C1 segment of cervical spinal cord (tissue), 14 donors: ENCODE measurements around the gene RAD18.

Experiments used
- DNase-seq, 14 donors: peaks; one replicate each; lab custom pipeline; 2025; lab: John Stamatoyannopoulos, UW

Gene RAD18

GRCh38 chr3:8865697-8866096 is 97.6 kb downstream of the RAD18 start:
- DNase-seq, result no peak

DNA sequence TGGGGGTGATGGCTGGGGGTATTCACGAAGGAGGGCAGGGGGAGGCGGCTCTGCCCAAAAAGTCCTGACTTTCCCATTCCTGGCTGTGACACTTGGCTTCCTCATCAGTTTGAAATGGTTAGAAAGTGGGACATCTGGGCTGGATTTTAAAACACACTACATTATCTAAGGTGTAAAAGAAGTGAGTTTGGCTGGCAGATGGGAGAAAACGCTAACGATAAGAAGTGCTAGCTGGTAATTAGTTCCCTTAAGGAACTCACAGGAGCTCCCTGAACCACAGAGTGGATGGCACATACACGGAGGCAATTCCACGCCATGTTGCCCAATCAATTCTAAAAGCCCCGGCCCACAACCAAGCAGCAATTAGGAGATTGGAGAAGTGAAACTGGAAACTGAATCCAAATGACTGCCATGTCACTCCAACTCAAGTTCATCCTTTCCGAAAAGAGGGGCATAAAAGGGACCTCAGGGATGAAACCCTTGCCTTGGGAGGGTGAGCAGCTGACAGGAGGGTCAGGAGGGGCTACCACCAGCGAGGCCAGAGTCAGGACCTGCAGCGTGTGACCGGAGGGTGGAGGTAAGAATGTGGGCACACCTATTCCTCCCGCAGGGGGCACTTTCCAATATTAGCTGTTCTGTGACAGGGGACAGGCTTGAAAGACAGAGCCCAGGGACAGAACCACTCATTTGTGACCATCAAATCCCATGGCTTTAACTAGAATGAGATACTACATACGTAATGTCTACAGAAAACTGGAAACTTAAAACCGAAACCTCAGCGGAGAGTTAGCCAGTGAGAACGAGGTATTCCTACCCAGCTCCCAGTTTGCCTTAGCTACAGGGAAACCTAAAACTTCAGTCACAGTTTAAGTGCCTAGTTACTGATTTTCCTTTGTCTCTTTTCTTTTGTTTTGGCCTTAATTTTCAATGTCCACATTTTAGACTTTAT is 98.6 kb downstream of the RAD18 start:
- DNase-seq, result no peak

DNA sequence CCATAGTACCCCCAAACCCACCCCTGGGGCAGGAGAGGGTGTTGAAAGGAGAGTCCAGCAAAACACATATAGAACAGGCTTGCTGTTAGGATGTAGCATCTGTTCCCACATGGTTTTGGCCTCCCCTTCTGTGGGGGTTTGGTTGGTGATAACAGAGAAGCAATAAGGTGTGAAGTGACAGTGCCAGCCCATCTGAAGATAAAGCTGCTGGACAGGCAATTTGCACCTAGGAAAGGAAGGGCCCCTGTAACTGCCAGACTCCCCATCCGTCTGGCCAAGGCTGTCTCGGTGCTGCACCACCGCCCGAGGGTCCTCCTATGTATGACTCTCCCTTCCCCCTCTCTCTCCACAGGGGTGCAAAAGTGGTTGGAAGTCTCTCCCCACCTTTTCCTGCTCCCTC is 99.4 kb downstream of the RAD18 start:
- DNase-seq, result no peak

- DNase-seq, result no peak
These were observed 105.4 kb downstream of the RAD18 start for GRCh38 chr3:8857720-8858367.

GRCh38 chr3:8856721-8857120 is 106.6 kb downstream of the RAD18 start:
- no peak for DNase-seq

GRCh38 chr3:8856071-8856470 is 107.2 kb downstream of the RAD18 start:
- no peak for DNase-seq

- DNase-seq, result no peak
These were observed 108.6 kb downstream of the RAD18 start for GRCh38 chr3:8854656-8855055.

DNA sequence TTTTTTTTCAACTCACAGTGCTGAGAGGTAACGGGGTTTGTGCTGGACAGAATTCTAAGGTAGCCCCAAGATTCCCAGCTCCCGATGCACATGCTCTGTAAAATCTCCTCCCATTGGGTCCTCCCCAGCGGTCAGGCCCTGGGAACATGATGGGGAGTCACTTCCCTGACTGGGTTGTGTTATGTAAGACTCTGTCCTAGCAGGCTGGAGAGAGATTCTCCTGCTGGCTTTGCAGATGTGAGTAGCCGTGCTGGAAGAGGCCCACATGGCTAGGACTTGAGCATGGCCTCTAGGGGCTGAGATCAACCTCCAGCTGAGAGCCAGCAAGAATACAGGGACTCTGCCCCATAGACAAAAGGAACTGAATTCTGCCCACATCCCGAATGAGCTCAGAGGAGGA is 110.2 kb downstream of the RAD18 start:
- DNase-seq, result no peak

GRCh38 chr3:8852511-8852910 is 110.8 kb downstream of the RAD18 start:
- no peak for DNase-seq

GRCh38 chr3:8851703-8852102 is 111.6 kb downstream of the RAD18 start:
- DNase-seq, result no peak

DNA sequence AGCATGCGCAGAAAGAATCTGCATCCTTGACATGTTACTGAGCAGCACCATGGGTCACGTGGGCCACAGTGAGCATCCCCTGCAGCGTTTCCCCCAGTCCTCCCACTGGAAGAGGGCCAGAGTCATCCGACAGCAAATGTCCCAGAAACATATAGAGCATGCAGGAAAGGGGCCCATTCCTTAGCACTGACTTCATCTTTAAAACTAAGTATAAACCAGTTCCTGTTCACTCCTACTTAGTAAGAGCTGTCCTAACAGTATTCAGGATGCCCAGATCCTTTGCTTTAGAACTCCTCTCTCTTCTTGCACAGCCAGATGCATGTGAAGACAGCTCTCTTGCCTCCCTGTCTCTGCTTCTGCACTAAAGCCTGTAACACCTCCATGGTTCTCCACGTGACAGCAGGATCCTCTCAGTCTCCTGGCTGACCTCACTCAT is 114.6 kb downstream of the RAD18 start:
- DNase-seq, result no peak

DNA sequence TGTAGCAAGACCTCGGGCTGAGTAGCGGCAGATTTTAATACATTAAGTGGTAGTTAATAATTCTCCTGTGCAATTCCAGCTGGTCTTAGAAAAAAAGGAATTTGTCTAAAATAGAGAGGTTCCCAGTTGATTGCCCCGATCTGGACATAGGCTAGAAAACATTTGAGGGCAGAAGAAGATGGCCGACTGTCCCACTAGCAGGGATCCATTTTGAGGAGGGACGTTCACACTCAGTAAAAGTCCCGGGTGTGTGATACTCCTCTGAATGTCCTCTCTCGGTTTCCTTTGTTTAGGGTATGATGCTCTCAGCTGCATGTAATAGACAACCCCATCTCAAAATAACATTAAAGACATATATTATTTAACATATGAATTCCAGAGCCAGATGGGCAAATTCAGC is 116.0 kb downstream of the RAD18 start:
- DNase-seq, result no peak

- no peak for DNase-seq
These were observed 117.1 kb downstream of the RAD18 start for GRCh38 chr3:8846176-8846575.

GRCh38 chr3:8845641-8846040 is 117.6 kb downstream of the RAD18 start:
- DNase-seq, result no peak

DNA sequence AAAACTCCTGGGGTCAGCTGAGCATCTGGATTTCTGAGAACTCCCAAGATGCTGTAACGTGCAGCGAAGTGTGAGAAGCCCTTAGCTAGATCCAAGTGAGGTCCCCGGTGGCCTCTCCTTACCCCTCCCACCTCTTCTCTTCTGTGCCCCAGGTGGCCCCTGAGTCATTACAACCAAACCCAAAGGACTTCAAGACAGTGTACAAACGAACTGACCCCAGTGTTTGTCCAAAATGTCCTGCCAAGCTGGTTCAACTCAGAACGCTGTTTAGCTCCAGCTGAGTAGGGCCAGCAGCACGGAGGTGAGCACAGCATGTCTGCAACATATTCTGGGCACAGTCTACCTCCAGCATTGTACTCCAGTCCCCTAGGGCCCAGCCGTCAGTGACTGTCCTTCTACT is 119.9 kb downstream of the RAD18 start:
- DNase-seq, result no peak

DNA sequence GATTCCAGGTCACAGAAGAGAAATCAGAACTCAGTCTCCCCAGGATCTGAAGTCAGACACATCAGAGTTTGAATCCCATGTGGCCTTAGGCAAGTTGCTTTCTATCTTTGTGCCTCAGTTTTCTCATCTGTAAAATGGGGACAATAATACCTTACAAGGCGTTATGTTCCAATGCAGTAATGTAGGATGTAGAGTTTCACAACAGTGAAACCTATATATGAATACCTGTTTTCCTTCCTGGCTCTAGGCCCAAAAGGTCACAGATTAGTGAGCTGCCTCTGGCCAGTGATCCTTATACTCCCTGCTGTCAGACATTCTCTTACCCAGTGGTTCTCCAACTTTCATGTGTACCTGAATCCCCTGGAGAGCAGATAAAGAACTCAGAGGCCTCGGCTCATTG is 121.0 kb downstream of the RAD18 start:
- no peak for DNase-seq

DNA sequence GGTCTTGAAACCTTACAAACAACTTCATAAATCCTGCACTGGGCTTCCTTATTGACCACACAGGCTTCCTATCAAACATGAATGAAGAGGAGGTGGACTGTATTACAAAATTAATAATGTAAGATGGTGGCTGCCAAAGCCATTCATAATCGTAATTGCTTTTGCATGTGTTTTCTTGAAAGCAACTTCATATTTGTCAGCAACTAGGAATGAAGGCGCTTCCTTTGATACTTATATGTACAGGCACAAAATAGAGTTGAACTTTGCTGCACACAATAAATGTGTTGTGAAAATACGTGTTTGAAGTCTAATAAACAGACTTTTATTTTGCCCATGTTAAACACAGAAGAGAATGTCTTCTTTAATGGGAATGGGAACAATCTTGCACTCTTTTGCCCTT is 121.8 kb downstream of the RAD18 start:
- no peak for DNase-seq

DNA sequence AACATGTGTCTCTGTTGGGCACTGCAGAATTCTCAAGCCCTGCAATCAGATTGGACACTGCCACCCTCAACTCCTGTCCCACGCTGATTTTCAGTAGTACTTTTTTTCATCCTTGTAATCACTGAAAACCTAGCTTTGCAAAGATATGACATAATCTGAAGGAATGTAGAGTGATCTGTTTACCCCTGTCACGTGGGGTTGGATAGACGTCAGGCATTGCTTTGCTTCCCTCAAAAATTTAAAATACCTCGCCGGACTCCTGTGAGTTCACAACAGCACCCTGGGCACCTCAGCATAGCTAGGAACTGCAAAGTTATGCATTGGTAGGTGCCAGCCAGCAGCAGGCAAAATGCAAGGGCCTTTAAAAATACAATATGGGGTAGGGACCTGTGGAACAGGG is 122.7 kb downstream of the RAD18 start:
- no peak for DNase-seq

DNA sequence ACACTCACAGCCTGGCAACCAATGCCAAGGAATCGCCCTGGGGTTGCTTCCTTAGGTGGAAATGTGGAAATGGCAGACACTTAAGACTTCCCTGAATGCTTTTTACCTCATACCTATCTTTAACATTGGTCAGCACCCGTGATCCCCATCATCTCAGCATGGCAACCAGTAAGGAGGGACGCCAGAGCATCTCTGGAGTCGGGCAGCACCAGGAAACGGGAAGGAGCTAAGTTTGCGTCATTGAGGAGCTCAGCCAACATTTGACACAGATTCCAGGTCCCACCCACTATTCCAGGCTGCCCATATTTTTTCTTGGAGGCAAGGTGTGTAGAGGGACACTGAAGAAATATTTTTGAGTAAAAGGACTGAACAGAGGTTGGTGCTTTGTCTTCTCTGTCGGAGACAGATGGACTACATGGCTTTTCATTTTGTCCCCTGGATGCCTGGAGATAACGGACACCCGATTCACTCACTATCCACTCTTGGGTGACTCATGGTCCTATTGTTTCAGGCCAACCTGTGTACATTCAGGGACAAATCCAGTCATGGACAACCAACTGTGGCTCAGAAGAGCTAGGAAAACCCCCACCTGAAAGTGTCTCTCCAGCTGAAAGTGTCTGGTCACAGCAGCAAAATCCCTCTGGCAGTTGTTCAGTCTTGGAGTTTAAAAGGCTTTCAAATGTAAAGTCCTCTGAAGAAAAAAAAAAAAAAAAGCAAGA is 123.5 kb downstream of the RAD18 start:
- DNase-seq, result no peak

- no peak for DNase-seq
These were observed 124.4 kb downstream of the RAD18 start for GRCh38 chr3:8838765-8839423.

- no peak for DNase-seq
These were observed 125.0 kb downstream of the RAD18 start for GRCh38 chr3:8838234-8838633.

DNA sequence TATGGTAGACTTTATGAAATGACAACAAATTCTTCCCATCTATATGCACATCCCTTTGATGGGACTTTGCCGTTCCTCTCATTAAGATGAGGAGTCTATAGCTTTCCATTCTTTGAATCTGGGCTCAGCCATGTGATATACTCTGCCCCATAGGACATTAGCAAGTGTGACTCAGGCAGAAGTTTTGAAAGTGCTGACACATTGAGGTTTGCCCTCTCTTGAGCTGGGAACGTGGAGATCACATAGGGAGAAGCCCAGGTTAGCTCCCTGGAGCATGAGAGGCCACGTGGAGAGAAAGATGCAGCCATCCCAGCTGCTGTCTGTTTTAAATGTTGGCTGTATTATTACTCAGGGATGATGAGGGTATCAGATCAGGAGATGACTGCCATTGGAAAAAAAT is 126.1 kb downstream of the RAD18 start:
- DNase-seq, result no peak
